MCF 10A (cell line): ENCODE results near the gene GRIK1. TPM values are rescaled to one million over a fixed set of nuclear protein-coding genes. Genes with fewer than 3 reads are reported as not detected.
A peak's percentile ranks its signal among the peaks of the same experiment; 100 is the strongest.

ENCODE experiments used
- BruUV-seq: library from RNA; stranded (reverse); fragments of 400-500 nt; replicated peaks from 2 replicates; lab custom pipeline; 2021; lab: Mats Ljungman, UMichigan
- CTCF ChIA-PET: fragments of 300-600 bp; sonication (Branson Sonifier 250); formaldehyde crosslinking; extraction: SDS; loops from one replicate; lab custom pipeline; 2021; ENCODE audit warnings: antibody characterized with exemption, inconsistent platforms; lab: Yijun Ruan, JAX
- POLR2A ChIA-PET: fragments of 300-600, 350-650 bp; sonication (Branson Sonifier 250); formaldehyde crosslinking; extraction: SDS; loops from one replicate; lab custom pipeline; 2020; ENCODE audit warnings: antibody characterized with exemption, inconsistent platforms; lab: Yijun Ruan, JAX
- DNase-seq: peaks from one replicate; pipeline ENCODE4 v3.0.0-alpha.2; 2018; ENCODE audit not compliant: unreplicated experiment
- H3K27ac Mint-ChIP-seq: one replicate; pipeline ENCODE4 v1.8.0; 2022; ENCODE audit warnings: mild to moderate bottlenecking, low read depth, mixed read lengths; ENCODE audit not compliant: unreplicated experiment
- H3K27me3 Mint-ChIP-seq: one replicate; pipeline ENCODE4 v1.8.0; 2022; ENCODE audit warnings: mixed read lengths; ENCODE audit not compliant: insufficient read depth, unreplicated experiment
- H3K36me3 Mint-ChIP-seq: one replicate; pipeline ENCODE4 v1.8.0; 2022; ENCODE audit warnings: mild to moderate bottlenecking, moderate library complexity, mixed read lengths; ENCODE audit not compliant: insufficient read depth, unreplicated experiment
- H3K4me1 Mint-ChIP-seq: one replicate; pipeline ENCODE4 v1.8.0; 2022; ENCODE audit warnings: mixed read lengths; ENCODE audit not compliant: insufficient read depth, unreplicated experiment
- H3K4me3 Mint-ChIP-seq: one replicate; pipeline ENCODE4 v1.8.0; 2022; ENCODE audit warnings: mild to moderate bottlenecking, moderate library complexity, mixed read lengths; ENCODE audit not compliant: unreplicated experiment
- H3K9me3 Mint-ChIP-seq: one replicate; pipeline ENCODE4 v1.8.0; 2022; ENCODE audit warnings: mixed read lengths; ENCODE audit not compliant: unreplicated experiment
- intact Hi-C: fragments of 100-400 bp; cut with micrococcal nuclease; formaldehyde crosslinking; loops from 2 replicates; pipeline ENCODE4 v1.14.1; 2022
- total RNA-seq: library from RNA; stranded (reverse); gene quantifications from 2 replicates; pipeline ENCODE4 v1.2.3, GENCODE V29; 2022
- TF ChIP-seq, protein P1 (sequence below): fragments of 200-600 bp; IDR thresholded peaks from one replicate; pipeline ENCODE4 v1.8.0; 2022; ENCODE audit warnings: antibody characterized with exemption, mild to moderate bottlenecking; ENCODE audit not compliant: unreplicated experiment

GRIK1 gene
- total RNA-seq, 1 experiment from 2014 or later: not detected

GRCh38 chr21:29793712-29794111 lies 146.1 kb downstream of the GRIK1 start:
- ChIA-PET POLR2A (no interaction called here), CTCF (interaction anchor here (0.6 kb wide), 2 partner anchors 63 to 1293 kb away, joined by 3 read pairs; no protein-coding TSS in a partner anchor)
- DNase-seq: no peak
- Mint-ChIP-seq H3K4me3 (no peak overlapping the region), H3K27ac (no peak overlapping the region), H3K9me3 (no peaks in the 10 kb centered on the region), H3K36me3 (no peaks in the 10 kb centered on the region), H3K4me1 (no peaks in the 10 kb centered on the region), H3K27me3 (peaks cover 11% of the 10 kb centered on the region)
- no TSS peak for BruUV-seq
- TF ChIP-seq, protein P1, sequence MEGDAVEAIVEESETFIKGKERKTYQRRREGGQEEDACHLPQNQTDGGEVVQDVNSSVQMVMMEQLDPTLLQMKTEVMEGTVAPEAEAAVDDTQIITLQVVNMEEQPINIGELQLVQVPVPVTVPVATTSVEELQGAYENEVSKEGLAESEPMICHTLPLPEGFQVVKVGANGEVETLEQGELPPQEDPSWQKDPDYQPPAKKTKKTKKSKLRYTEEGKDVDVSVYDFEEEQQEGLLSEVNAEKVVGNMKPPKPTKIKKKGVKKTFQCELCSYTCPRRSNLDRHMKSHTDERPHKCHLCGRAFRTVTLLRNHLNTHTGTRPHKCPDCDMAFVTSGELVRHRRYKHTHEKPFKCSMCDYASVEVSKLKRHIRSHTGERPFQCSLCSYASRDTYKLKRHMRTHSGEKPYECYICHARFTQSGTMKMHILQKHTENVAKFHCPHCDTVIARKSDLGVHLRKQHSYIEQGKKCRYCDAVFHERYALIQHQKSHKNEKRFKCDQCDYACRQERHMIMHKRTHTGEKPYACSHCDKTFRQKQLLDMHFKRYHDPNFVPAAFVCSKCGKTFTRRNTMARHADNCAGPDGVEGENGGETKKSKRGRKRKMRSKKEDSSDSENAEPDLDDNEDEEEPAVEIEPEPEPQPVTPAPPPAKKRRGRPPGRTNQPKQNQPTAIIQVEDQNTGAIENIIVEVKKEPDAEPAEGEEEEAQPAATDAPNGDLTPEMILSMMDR: no peak
- intact Hi-C loops: no loop called here

DNA sequence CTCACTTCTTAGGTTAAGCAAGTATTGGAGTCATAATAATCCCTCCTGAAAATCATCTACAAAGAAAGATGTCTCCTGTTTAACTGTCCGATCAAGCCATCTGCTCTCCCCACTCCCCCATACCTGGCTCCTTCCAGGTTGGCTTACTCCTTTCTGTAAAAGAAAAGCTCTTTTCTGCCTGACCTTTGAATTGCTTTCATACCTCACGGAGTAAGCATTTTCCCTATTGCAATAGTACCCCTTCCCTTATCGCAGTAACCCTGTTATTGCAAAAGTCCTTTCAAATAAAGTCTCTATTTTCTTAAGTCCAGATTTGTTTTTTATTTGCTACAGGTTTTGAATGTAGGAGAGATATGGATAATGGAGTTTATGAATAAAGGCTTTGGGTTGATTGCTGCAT lies 150.4 kb downstream of the GRIK1 start:
- CTCF ChIA-PET: no interaction called here
- no peak overlapping the region for H3K27ac Mint-ChIP-seq
- no peak for DNase-seq
- intact Hi-C loops: no loop called here
- POLR2A ChIA-PET: interaction anchor here (0.6 kb wide), 1 partner anchor 113 kb away, joined by 3 read pairs; no protein-coding TSS in a partner anchor
- H3K4me3 Mint-ChIP-seq: no peak overlapping the region
- H3K4me1 Mint-ChIP-seq: no peaks in the 10 kb centered on the region
- no peaks in the 10 kb centered on the region for H3K9me3 Mint-ChIP-seq
- TF ChIP-seq, protein P1: no peak
- H3K27me3 Mint-ChIP-seq: peaks cover 32% of the 10 kb centered on the region
- BruUV-seq: no TSS peak
- no peaks in the 10 kb centered on the region for H3K36me3 Mint-ChIP-seq

DNA sequence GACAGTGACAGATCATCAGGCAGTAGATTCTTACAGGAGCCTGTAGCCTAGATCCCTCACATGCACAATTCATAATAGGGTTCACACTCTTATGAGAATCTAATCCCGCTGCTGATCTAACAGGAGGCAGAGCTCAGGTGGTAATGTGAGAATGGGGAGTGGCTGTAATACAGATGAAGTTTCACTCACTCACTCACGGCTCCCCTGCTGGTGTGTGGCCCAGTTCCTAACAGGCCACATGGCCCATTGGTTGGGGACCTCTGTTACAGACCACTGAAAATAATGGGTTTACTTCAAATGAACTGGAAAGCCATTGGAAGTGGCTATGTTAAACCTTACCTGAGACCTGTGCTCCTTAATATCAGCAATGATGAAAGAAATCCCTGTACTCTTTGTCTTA lies 151.0 kb downstream of the GRIK1 start:
- POLR2A ChIA-PET: interaction anchor here (0.6 kb wide), 1 partner anchor 114 kb away, joined by 3 read pairs; no protein-coding TSS in a partner anchor

DNA sequence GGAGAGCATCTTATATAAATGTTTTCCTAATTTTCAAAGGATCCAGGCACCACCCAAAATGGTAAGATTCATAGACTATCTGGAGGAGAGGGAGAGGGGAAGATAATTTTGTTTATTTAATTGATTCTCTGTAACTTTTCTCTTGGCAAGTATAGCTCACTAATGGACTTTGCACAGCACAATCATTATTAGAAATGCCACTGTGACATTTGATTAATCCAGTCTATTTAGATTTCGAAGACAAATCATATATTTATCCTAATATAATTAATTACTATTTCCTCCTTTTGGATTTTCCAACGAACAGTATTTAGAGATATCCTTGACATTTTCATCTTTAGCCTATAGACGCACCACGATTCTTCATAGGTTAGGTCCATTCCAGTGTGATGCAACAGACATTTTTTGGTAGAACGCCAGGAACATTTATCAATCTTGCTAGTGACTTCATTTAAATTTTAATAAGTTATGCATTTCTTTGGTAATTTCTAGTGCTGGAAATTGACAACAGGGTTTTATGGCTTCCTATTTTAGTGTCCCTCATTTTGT lies 152.4 kb downstream of the GRIK1 start:
- CTCF ChIA-PET: no interaction called here
- DNase-seq: peak; percentile 13
- no TSS peak for BruUV-seq
- Mint-ChIP-seq H3K4me3 (no peak overlapping the region), H3K27ac (no peak overlapping the region), H3K4me1 (no peaks in the 10 kb centered on the region), H3K27me3 (peaks cover 32% of the 10 kb centered on the region), H3K36me3 (no peaks in the 10 kb centered on the region), H3K9me3 (no peaks in the 10 kb centered on the region)
- TF ChIP-seq, protein P1: no peak
- intact Hi-C loops: no loop called here
- POLR2A ChIA-PET: no interaction called here

More for the DNA sequence above, 151.0 kb downstream of the GRIK1 start:
- DNase-seq: no peak
- Mint-ChIP-seq H3K27ac (no peak overlapping the region), H3K4me3 (no peak overlapping the region), H3K27me3 (peaks cover 32% of the 10 kb centered on the region), H3K9me3 (no peaks in the 10 kb centered on the region), H3K4me1 (no peaks in the 10 kb centered on the region), H3K36me3 (no peaks in the 10 kb centered on the region)
- no TSS peak for BruUV-seq
- intact Hi-C loops: no loop called here
- CTCF ChIA-PET: no interaction called here
- TF ChIP-seq, protein P1: no peak
